Suprapubic skin (tissue), 4 donors: ENCODE results near the gene CHD2. TPM values are rescaled to one million over a fixed set of nuclear protein-coding genes. Genes with fewer than 3 reads are reported as not detected.
"Not testable (repeated sequence)": the region's sequence is repeated elsewhere in the genome, so short reads cannot be mapped to it uniquely, and the experiment has no call there.

ENCODE experiments used
- DNase-seq, 2 donors: peaks; one replicate each; pipeline ENCODE4 v3.0.0-alpha.2; 2019; ENCODE audit warnings: low spot score in 2 of 2
- H3K27ac ChIP-seq: fragments of 200-600 bp; sonication (generic); one replicate; pipeline ENCODE4 v1.5.1; 2019
- H3K27me3 ChIP-seq: fragments of 200-600 bp; sonication (generic); one replicate; pipeline ENCODE4 v1.5.1; 2019
- H3K36me3 ChIP-seq: fragments of 200-600 bp; sonication (generic); one replicate; pipeline ENCODE4 v1.5.1; 2019
- H3K4me1 ChIP-seq: fragments of 200-600 bp; sonication (generic); one replicate; pipeline ENCODE4 v1.5.1; 2019
- H3K4me3 ChIP-seq: fragments of 200-600 bp; sonication (generic); one replicate; pipeline ENCODE4 v1.5.1; 2019; ENCODE audit warnings: mild to moderate bottlenecking
- H3K9me3 ChIP-seq: fragments of 200-600 bp; sonication (generic); one replicate; pipeline ENCODE4 v1.5.1; 2019
- CTCF ChIP-seq, 2 donors: fragments of 200-600 bp in 1 of 2; fragments of 450-650 bp in 1 of 2; sonication (generic) in 1 of 2; IDR thresholded peaks; one replicate each; pipeline ENCODE4 v1.5.1; 2016 to 2019; ENCODE audit warnings: antibody characterized with exemption in 2 of 2, mild to moderate bottlenecking in 1 of 2, moderate library complexity in 1 of 2
- EP300 ChIP-seq: sonication (generic); formaldehyde crosslinking; IDR thresholded peaks from one replicate; pipeline ENCODE4 v1.6.1; 2017; ENCODE audit warnings: antibody characterized with exemption
- POLR2A ChIP-seq, 2 donors: fragments of 450-650 bp; IDR thresholded peaks; one replicate each; pipeline ENCODE4 v1.6.1; 2017; ENCODE audit warnings: antibody characterized with exemption in 2 of 2, mild to moderate bottlenecking in 2 of 2, moderate library complexity in 2 of 2
- POLR2AphosphoS5 ChIP-seq, 3 donors: sonication (generic); formaldehyde crosslinking; IDR thresholded peaks; one replicate each; pipeline ENCODE4 v1.6.1; 2017; ENCODE audit warnings: antibody characterized with exemption in 3 of 3
- WGBS: methylation state at CpG from one replicate; pipeline ENCODE4 v1.1.5; 2018; 5-methylcytosine and 5-hydroxymethylcytosine counted together
- total RNA-seq, 4 donors: library from RNA; depleted of rRNA; stranded (reverse); fragments of >200 nt; gene quantifications; one replicate each; pipeline ENCODE4 v1.1.0, GENCODE V29; 2016

The CHD2 gene
- total RNA-seq, 4 donors from 2014 or later = 93.3 to 319 (median 127) TPM

- TF ChIP-seq EP300 (no peak), CTCF (IDR thresholded peaks at IDR 0.05) (no peak)
- Histone ChIP-seq H3K27me3 (no peaks in the 10 kb centered on the region), H3K9me3 (no peaks in the 10 kb centered on the region), H3K36me3 (no peaks in the 10 kb centered on the region), H3K4me1 (peaks cover 16% of the 10 kb centered on the region), H3K4me3 (no peak overlapping the region), H3K27ac (peak overlapping the region; percentile 68)
- WGBS = 32% methylated on average over 9 of the region's 9 CpGs
- no peak for DNase-seq
These were observed 30.0 kb upstream of the CHD2 start for GRCh38 chr15:92870010-92870591.

- not testable (repeated sequence) for H3K27me3 ChIP-seq, H3K9me3 ChIP-seq, H3K36me3 ChIP-seq, H3K27ac ChIP-seq, DNase-seq, H3K4me3 ChIP-seq
- 95% methylated on average over 6 of the region's 6 CpGs for WGBS
- peaks cover 16% of the 10 kb centered on the region for H3K4me1 ChIP-seq
These were observed 27.2 kb upstream of the CHD2 start for GRCh38 chr15:92872967-92873366.

- no peak for TF ChIP-seq POLR2AphosphoS5 (IDR thresholded peaks at IDR 0.05)
- no peak for TF ChIP-seq CTCF (IDR thresholded peaks at IDR 0.05)
- no peak for TF ChIP-seq EP300
- TF ChIP-seq POLR2A (IDR thresholded peaks at IDR 0.05) = no peak
- no peak overlapping the region for H3K27ac ChIP-seq
These were observed 23.1 kb upstream of the CHD2 start for GRCh38 chr15:92877000-92877399.

GRCh38 chr15:92877416-92877815, 22.7 kb upstream of the CHD2 start:
- Histone ChIP-seq H3K27me3 (no peaks in the 10 kb centered on the region), H3K9me3 (no peaks in the 10 kb centered on the region), H3K36me3 (no peaks in the 10 kb centered on the region), H3K27ac (no peak overlapping the region), H3K4me3 (no peak overlapping the region), H3K4me1 (peaks cover 16% of the 10 kb centered on the region)
- 86% methylated on average over 2 of the region's 2 CpGs for WGBS
- TF ChIP-seq POLR2AphosphoS5 (IDR thresholded peaks at IDR 0.05) (no peak), EP300 (no peak), POLR2A (IDR thresholded peaks at IDR 0.05) (no peak), CTCF (IDR thresholded peaks at IDR 0.05) (no peak)
- DNase-seq = no peak

More at GRCh38 chr15:92877000-92877399, 23.1 kb upstream of the CHD2 start:
- no peak for DNase-seq
- Histone ChIP-seq H3K27me3 (no peaks in the 10 kb centered on the region), H3K9me3 (no peaks in the 10 kb centered on the region), H3K4me3 (no peak overlapping the region), H3K36me3 (no peaks in the 10 kb centered on the region), H3K4me1 (peaks cover 16% of the 10 kb centered on the region)
- WGBS = 70% methylated on average over 5 of the region's 5 CpGs

- no peaks in the 10 kb centered on the region for H3K27me3 ChIP-seq
- no peaks in the 10 kb centered on the region for H3K36me3 ChIP-seq
- H3K9me3 ChIP-seq = no peaks in the 10 kb centered on the region
- DNase-seq = no peak
- H3K4me1 ChIP-seq = peaks cover 16% of the 10 kb centered on the region
- 78% methylated on average over 5 of the region's 5 CpGs for WGBS
- H3K4me3 ChIP-seq = no peak overlapping the region
- TF ChIP-seq POLR2AphosphoS5 (IDR thresholded peaks at IDR 0.05) = no peak
- TF ChIP-seq EP300 = no peak
- no peak for TF ChIP-seq CTCF (IDR thresholded peaks at IDR 0.05)
- TF ChIP-seq POLR2A (IDR thresholded peaks at IDR 0.05) = no peak
- no peak overlapping the region for H3K27ac ChIP-seq
These were observed 21.5 kb upstream of the CHD2 start for GRCh38 chr15:92878593-92879053.
